LNCaP clone FGC (cell line): ENCODE measurements around the gene SERINC2.

Experiments used
- DNase-seq: peaks from one replicate; pipeline ENCODE4 v3.0.0-alpha.2; 2011; ENCODE audit warnings: low read depth
- H3K4me3 ChIP-seq: 2 replicates; pipeline ENCODE4 v1.5.1; 2011; ENCODE audit warnings: mild to moderate bottlenecking, low read depth, low read length, control low read depth
- TF ChIP-seq, protein P1 (sequence below): IDR thresholded peaks from 2 replicates; pipeline ENCODE4 v1.5.1; 2012; ENCODE audit warnings: mild to moderate bottlenecking; ENCODE audit not compliant: control insufficient read depth, insufficient read depth; ENCODE audit errors: extremely low read depth

SERINC2 gene

DNA sequence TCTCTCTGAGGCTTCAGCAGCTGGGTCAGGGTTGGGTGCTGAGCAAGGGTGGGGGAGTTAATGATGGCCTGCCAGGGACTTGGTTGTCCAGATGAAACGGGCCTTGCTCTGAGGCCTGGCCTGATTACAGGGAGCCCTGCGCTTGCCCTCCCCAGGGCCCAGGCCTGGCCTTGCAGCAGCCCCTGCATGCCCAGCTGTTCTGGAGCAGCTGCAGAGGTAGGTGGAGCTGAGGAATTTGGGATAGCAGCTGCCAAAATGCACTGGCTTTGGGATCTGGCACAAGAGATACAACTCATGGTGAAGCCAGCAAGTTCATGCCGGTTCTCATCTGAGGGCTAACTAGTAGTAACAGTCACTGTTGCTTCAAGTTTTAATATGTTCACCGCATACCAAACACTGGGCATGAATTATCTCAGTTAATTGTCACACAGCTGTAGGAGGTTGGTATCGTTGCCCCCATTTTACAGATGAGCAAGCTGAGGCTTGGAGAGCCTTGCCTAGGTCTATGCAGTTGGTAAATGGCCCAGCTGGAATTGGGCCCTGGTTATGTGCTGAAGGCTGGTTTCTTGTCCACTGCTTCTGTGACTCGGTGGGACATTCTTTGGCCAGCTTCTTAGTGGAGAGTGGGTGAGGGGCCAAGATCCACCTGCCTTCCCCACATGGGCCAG lies 7.3 kb upstream of the SERINC2 start:
- no peak overlapping the region for H3K4me3 ChIP-seq
- DNase-seq: no peak
- TF ChIP-seq, protein P1, sequence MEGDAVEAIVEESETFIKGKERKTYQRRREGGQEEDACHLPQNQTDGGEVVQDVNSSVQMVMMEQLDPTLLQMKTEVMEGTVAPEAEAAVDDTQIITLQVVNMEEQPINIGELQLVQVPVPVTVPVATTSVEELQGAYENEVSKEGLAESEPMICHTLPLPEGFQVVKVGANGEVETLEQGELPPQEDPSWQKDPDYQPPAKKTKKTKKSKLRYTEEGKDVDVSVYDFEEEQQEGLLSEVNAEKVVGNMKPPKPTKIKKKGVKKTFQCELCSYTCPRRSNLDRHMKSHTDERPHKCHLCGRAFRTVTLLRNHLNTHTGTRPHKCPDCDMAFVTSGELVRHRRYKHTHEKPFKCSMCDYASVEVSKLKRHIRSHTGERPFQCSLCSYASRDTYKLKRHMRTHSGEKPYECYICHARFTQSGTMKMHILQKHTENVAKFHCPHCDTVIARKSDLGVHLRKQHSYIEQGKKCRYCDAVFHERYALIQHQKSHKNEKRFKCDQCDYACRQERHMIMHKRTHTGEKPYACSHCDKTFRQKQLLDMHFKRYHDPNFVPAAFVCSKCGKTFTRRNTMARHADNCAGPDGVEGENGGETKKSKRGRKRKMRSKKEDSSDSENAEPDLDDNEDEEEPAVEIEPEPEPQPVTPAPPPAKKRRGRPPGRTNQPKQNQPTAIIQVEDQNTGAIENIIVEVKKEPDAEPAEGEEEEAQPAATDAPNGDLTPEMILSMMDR: no peak

GRCh38 chr1:31407029-31407626 lies 5.9 kb upstream of the SERINC2 start:
- no peak for DNase-seq

DNA sequence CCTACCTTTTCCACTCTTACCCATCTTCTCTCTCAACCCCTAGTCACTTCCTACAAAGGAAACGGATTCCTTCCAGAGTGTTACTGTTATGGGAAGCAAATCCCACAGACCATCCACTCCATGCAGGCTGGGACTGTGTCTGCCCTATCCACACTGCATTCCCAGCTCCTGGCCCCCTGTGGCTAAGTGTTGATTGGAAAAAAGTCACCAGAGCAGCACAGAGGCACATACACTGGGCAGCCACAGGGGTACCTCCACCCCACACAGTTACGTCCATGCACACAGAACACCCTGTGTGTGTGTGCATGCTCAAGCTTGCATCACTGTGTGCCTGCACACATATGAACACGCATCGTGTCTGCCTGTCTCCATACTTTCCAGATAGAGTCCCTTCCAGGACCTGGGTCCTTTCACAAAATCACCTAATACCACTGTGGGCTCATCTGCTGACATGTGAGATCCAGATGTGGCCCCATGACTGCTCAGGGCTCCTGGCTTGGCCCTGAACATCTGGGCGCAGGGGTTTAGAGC lies 4.2 kb upstream of the SERINC2 start:
- no peak for DNase-seq
- no peak overlapping the region for H3K4me3 ChIP-seq
- TF ChIP-seq, protein P1: no peak

More at GRCh38 chr1:31407029-31407626, 5.9 kb upstream of the SERINC2 start:
- TF ChIP-seq, protein P1: no peak
- no peak overlapping the region for H3K4me3 ChIP-seq

GRCh38 chr1:31409946-31410858 lies 2.8 kb upstream of the SERINC2 start:
- DNase-seq: no peak

GRCh38 chr1:31410871-31411270 lies 2.1 kb upstream of the SERINC2 start:
- DNase-seq: no peak
- TF ChIP-seq, protein P1: no peak
- H3K4me3 ChIP-seq: no peak overlapping the region

More at GRCh38 chr1:31409946-31410858, 2.8 kb upstream of the SERINC2 start:
- TF ChIP-seq, protein P1: no peak
- no peak overlapping the region for H3K4me3 ChIP-seq

DNA sequence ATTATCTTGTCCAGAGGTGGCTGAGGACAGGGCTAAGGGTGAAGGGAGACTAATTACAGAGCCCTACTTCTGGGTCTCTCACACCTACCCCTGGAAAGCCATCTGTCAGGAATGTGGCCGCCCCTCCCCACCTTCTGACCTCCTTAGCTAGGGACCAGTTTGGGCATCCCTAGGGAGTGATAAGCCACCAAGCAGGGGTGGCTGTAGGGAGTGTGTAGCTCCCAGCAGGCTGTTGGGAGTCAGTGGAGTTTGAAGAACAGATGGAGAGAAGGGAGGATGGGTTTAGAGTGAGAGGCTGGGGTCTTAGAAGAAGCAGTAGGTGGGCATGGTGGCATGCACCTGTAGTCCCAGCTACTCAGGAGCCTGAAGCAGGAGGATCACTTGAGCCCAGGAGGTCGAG lies 808 bp upstream of the SERINC2 start:
- TF ChIP-seq, protein P1: no peak
- H3K4me3 ChIP-seq: peak overlapping the region; percentile 88
- DNase-seq: no peak
